Activated CD4-positive, alpha-beta T cell treated with anti-CD3 and anti-CD28 coated beads, Interleukin-2, amount 50 U/mL, for 1 hour (primary cell): ENCODE measurements around the gene GPR137B.

Experiments
- DNase-seq: peaks from one replicate; pipeline ENCODE4 v3.0.0-alpha.2; 2020

Gene GPR137B, protein sequence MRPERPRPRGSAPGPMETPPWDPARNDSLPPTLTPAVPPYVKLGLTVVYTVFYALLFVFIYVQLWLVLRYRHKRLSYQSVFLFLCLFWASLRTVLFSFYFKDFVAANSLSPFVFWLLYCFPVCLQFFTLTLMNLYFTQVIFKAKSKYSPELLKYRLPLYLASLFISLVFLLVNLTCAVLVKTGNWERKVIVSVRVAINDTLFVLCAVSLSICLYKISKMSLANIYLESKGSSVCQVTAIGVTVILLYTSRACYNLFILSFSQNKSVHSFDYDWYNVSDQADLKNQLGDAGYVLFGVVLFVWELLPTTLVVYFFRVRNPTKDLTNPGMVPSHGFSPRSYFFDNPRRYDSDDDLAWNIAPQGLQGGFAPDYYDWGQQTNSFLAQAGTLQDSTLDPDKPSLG

DNA sequence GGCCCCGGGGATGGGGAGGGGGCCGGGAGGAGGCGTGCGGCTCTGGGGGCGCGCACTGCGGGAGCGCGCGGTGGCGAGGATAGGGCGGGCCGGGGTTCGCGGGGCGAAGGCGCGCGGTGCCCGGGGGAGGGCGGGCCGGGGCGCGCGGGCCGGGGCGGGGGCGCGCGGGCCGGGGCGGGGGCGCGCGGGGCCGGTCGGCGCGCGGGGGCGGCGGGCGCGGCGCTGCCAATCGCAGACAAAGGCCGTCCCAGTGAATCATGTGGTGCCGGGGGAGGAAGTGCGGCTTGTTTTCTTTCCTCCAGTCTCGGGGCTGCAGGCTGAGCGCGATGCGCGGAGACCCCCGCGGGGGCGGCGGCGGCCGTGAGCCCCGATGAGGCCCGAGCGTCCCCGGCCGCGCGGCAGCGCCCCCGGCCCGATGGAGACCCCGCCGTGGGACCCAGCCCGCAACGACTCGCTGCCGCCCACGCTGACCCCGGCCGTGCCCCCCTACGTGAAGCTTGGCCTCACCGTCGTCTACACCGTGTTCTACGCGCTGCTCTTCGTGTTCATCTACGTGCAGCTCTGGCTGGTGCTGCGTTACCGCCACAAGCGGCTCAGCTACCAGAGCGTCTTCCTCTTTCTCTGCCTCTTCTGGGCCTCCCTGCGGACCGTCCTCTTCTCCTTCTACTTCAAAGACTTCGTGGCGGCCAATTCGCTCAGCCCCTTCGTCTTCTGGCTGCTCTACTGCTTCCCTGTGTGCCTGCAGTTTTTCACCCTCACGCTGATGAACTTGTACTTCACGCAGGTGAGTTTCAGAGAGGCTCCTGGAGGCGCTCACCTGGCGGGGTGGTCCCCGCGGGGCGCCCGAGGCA is at the start of gene GPR137B:
TSS of gene GPR137B (plus strand) at position 287 of the 851 bp plus-strand sequence. CDS start at position 371, 84 bp downstream.
- peak; percentile 35 for DNase-seq

DNA sequence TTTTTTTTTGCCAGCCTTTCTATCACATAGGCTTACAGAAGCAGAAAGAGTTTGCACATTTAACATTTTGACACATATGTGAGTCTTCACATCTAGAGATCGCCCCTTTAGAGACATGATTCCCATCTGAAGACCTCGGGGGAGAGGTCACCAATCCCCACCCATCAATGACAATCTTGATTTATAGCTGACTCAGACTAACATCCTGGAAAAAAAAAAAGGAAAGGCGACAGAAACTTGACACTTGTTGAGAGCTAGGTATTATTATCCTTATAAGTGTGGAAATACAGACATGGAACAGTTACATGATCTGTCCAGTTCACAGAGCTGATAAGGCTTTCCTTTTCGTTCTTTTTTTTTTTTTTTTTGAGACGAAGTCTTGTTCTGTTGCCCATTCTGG is 49.4 kb upstream of the GPR137B start:
- DNase-seq = no peak

DNA sequence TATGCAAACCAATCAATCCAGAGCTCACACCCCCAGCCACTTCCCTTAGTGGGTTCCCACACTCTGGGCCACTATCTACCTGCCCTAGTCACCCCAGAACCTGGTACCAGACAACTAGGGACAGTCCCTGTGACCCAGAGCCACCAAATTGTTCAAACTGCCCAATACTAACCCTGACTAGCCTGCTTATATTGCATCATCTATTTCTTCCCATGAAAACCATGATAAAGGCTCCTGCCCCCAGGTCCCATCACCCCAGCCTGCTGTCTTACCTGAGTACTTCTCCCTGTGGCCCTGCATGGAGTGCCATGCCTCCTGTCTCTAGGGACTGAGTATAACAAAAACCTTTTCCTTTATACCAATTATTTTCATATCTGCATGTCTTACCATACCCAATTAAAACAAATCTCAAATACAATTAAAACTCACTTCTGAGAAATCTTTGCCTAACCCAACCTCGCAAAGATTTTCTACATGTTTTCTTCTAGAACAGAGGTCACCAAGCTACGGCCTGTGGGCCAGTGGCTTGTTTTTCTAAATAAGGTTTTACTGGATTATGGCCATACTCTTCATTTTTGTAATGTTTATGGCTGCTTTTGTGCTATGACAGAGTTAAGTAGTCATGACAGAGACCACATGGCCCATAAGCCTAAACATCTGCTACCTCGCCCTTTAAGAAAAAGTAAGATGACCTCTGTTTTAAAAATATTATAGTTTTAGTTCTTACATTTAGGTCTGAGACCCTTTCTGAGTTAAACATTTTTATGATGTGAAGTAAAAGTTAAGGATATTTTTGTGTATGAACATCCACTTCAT is 46.4 kb upstream of the GPR137B start:
- DNase-seq = no peak

DNA sequence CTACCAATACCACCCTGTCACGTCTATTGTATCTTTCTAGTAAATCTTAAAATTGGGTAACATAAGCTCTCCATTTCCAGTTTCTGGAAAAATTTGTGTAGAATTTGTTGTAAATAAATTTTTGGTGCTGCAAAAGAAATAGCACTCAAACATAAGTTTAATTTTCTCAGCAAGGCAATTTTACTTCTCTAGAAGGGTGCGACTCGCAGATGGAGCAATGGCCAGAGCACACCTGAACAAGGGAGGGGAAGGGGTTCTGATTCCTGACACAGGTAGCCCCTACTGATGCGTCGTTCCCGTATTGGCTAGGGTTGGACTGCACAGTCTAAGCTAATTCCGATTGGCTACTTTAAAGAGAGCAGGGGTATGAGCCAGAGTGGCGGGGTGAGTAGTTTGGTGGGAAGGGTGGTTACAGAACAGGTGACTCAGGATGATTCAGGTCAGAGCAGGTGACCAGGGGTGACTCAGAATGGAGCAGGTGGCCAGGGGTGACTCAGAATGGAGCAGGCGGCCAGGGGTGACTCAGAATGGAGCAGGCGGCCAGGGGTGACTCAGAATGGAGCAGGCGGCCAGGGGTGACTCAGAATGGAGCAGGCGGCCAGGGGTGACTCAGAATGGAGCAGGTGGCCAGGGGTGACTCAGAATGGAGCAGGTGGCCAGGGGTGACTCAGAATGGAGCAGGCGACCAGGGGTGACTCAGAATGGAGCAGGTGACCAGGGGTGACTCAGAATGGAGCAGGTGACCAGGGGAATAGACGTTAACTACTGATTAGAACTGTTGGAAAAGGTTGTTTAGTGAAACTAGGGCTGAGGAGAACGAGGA is 45.5 kb upstream of the GPR137B start:
- DNase-seq = peak; percentile 73

DNA sequence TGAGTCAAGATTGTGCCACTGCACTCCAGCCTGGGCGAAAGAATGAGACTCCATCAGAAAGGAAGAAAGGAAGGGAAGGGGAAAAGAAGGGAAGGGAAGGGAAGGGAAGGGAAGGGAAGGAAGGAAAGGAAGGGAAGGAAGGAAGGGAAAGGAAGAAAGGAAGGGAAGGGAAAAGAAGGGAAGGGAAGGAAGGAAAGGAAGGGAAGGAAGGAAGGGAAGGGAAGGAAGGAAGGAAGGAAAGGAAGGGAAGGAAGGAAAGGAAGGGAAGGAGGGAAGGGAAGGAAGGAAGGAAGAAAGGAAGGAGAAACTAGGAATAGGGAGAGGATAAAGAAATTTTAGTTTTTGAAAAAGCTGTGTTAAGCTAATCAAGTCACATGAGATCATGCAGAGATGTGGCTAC is 44.1 kb upstream of the GPR137B start:
- no peak for DNase-seq

DNA sequence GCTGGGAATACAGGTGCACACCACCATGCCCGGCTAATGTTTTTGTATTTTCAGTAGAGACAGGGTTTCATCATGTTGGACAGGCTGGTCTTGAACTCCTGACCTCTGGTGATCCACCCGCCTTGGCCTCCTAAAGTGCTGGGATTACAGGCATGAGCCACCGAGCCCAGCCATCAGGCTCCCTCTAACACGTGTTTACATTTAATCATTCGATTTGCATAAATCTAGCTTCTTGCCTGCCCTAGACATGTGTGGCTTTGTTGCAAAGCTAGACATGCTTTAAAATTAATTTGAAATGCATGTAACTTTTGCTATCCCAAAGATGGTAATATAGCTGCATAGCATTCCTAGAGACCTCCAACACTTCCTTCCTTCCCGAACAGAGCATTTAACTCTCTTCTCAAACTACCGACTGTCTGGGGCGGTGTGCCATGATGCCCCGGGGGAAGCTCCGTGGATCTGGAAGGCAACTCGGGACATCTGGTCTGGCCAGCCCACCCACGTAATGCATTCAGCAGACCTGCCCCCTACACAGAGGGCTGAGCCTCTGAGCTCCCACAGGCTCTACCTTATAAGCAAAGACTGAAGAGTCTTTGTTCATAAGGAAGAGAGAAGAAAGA is 42.9 kb upstream of the GPR137B start:
- no peak for DNase-seq

DNA sequence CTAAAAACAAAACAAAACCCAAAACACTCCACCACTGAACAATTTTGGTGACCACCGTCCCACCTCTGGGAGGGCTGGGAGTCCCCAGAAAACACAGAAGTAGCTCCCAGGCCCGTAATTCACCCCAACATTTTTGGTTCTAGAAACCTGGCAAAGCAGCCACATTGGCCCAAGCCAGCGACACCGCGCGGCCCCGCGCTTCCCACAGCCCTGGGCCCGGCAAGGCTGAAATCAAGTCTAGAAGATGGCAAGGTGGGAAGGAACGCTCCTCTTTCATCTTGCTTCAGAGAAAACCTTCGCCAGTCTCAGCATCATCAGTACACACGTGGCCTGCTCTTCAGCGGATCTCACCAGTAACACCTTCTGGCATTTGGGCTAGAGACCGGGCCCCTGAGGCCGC is 41.5 kb upstream of the GPR137B start:
- no peak for DNase-seq

DNA sequence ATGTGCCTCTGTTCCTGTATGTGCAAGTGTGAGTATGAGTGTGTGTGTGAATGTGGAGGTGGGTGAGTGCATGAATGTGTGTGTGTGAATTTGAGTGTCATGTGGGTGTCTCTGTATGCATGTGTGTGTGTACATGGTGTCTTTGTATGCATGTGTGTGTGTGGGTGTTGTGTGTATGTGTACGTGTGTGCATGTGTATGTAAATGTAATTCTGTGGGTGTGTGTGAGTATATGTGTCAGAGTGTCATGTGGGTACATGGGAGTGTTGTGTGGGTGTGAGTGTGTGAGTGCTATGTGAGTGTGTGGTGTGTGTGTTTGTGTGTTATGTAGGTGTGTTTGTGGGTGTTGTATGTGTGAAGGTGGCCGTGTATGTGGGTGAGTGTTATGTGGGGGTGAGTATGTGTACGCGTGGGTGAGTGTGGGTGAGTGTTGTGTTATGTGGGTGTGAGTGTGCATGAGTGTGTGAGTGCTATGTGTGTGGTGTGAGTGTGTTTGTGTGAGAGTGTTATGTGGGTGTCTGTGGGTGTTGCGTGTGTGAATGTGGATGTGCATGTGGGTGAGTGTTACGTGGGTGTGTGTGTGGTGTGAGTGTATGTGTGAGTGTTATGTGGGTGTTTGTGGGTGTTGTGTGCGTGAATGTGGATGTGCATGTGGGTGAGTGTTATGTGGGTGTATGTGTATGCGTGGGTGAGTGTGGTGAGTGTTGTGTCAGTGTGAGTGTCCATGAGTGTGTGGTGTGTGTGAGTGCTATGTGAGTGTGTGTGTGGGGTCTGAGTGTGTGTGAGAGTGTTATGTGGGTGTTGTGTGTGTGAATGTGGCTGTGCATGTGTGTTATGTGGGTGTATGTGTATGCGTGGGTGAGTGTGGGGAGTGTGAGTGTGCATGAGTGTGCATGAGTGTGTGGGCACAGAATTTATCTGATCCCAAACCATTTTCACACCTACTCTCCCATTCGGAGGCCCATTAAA is 40.8 kb upstream of the GPR137B start:
- no peak for DNase-seq

DNA sequence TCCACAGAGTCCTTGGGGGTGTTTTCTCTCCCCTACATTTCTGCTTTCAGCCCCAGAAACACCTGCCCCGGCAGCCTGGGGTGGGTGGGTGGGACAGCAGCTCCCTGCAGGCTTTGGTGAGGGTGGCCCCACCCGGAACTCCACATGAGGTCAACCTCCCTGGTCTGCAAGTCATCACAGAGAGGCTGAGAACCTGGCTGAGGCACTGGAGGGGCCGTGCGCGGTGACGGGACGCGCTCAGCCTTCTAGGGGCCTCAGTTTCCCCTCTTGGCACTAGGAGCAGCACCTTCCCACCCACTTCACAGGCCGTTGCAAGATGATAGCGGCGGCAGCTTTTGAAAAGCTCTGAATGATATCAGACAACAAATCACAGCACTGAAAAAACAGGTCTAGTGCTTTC is 39.7 kb upstream of the GPR137B start:
- no peak for DNase-seq

DNA sequence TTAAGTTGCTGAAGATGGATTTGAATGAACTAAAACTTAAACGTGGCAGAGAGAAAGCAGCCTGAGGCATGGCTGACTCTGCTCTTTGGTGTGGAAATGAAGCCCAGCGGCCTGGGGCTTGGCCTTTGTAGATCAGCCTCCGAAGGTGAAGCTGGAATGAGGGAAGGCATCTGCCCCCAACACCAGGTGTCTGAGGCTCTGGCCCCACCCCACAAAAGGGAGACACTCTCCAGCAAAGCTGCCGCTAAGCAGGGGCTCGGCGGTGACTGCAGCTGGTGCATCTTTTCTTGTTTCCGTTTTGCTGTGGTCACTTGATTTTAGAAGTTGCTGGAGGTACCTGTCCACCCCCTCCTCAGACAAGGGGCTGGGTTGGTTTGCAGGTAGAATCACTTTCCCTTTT is 39.3 kb upstream of the GPR137B start:
- DNase-seq = no peak

DNA sequence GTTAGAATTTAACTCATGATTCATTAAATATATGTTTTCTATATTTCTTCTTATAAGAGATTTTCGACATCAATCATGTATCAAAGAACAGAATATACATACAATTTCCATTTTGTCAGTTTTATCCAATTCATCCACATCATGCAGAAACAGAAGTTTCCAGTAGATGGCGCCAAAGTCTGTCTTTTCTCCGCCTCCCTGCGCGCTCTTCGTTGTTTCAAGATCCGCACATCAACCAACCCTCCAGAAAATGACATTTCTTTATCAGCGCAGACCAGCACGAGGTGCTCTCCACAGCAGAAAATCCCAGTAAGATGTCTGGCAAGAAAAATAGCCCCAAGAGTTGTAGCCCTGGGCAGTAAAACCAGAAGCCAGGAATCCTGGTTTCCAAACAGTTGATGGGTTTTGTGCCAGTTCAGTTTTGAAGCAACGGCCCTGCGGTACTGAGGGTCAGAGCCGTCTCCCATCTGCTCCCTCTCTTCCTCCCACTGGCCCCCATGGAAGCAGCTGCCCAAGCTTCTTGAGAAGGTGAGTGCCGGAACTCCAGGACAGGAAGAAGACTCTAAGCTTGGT is 38.6 kb upstream of the GPR137B start:
- DNase-seq = peak; percentile 53

DNA sequence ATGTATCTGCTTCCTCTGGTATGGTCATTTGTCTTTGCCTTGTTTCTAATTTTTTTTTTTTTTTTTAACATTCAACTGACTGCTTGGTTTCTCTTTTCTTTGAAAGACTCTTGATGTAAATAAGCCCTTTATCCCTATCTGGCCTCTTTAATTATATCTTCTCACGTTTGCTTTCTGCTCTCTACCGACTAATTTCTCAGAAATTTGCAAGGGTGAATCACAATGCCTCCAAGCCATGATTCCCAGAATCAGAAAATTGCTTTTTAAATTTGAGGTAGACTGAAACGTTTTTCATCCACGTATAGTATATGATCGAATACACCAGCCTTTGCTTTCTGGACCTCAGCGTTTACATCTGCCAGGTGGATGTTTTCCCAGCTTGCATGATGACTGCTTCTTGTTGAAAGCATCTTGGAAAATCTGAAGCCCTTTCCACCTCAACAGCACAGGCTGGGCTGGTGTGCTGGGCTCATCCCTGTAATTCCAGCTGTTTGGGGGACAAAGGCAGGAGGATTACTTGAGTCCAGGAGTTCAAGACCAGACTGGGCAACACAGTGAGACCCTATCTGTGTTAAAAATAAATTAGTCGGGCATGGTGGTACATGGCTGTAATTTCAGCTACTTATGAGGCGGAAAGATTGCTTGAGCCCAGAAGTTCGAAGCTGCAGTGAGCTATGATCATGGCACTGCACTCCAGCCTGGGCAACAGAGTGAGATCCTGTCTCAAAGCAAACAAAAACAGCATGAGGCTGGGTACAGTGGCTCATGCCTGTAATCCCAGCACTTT is 35.0 kb upstream of the GPR137B start:
- DNase-seq = no peak

DNA sequence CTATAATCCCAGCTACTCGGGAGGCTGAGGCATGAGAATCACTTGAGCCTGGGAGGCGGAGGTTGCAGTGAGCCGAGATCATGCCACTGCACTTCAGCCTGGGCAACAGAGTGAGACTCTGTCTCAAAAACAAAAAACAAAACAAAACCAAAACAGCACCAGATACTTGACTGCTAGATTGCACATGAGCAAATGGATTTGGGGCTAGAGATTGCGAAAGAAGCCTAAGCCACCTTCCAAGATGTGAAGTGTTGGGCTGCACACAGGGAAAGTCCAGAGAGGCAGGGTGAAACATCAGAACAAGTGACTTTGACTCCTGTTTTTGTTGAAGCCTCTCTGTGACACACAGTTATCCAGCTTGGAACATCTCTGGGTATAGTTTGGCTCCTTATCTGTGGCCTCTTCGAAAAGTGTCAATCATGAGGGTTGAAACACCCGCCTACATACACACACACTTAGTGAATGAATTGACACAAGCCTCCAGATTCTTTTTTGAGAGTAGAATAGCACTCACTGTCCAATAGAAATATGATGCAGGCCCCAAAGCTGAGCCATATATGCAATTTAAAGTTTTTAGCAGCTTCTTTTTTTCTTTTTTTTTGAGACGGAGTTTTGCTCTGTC is 34.2 kb upstream of the GPR137B start:
- DNase-seq = no peak

DNA sequence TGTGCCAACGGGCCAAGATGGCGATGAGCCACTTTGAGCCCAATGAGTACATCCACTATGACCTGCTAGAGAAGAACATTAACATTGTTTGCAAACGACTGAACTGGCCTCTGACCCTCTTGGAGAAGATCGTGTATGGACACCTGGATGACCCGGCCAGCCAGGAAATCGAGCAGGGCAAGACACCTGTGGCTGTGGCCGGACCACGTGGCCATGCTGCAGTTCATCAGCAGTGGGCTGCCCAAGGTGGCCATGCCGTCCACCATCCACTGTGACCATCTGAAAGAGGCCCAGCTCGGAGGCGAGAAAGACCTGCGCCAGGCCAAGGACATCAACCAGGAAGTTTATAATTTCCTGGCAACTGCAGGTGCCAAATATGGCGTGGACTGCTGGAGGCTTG is 32.2 kb upstream of the GPR137B start:
- DNase-seq = no peak

DNA sequence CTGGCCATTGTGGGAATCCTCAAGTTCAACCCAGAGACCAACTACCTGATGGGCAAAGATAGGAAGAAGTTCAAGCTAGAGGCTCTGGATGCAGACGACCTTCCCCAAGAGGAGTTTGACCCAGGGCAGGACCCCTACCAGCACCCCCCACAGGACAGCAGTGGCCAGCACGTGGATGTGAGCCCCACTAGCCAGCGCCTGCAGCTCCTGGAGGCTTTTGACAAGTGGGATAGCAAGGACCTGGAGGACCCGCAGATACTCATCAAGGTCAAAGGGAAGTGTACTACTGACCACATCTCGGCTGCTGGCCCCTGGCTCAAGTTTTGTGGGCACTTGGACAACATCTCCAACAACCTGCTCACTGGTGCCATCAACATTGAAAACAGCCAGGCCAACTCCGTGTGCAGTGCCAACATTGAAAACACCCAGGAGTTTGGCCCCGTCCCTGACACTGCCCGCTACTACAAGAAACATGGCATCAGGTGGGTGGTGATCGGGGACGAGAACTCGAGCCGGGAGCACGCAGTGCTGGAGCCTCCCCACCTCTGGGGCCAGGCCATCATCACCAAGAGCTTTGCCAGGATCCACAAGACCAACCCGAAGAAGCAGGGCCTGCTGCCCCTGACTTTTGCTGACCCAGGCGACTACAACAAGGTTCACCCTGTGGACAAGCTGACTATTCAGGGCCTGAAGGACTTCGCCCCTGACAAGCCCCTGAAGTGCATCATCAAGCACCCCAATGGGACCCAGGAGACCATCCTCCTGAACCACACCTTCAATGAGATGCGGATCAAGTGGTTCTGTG is 30.6 kb upstream of the GPR137B start:
- no peak for DNase-seq

DNA sequence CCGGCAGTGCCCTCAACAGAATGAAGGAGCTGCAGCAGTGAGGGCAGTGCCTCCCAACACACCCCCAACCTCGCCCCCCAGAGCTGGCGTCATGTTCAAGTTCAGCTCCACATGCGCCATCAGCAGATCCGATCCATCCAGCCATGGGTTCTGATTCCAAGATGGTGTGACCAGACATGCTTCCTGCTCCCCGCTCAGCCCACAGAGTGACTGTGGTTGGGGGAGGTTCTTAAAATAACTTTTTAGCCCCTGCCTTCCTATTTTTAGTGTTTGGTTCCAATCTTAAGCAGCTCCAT is 30.1 kb upstream of the GPR137B start:
- DNase-seq = no peak

DNA sequence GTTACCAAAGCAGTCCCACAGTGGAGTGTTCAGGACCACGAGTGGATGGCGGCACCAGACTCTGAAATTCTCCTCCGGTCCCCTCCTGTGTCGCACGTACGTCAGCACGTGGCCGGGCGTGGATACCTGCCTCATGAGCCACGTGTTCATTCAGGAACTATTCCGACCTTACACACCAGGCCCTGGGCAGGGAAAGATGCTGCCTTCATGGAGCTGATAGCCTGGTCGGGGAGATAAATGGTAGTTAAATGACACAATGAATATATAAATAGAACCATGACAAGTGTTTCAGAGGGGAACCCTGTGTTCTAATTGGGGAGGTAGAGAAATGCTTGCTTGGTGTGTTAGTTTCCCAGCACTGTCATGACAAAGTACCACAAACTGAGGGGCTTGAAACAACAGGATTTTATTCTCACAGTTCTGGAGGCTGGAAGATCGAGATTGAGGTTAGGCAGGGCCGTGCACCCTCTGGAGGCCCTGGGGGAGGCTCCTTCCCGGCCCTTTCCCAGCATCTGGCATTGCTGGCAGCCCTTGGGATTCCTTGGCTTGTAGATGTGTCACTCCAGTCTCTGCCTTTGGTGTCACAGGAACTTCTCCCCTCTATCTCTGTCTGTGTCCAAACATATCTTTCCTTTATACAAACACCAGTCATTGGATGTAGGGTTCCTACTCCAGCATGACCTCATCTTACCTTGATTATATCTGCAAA is 28.9 kb upstream of the GPR137B start:
- no peak for DNase-seq
